GM21619 (cell line): ENCODE measurements around the gene FARS2.
A peak's percentile ranks its signal among the peaks of the same experiment; 100 is the strongest.

Source experiments
- ATAC-seq: cut with Tn5 transposase; IDR thresholded peaks from one replicate; pipeline ENCODE4 v1.9.1; 2021; ENCODE audit not compliant: unreplicated experiment

The FARS2 gene

DNA sequence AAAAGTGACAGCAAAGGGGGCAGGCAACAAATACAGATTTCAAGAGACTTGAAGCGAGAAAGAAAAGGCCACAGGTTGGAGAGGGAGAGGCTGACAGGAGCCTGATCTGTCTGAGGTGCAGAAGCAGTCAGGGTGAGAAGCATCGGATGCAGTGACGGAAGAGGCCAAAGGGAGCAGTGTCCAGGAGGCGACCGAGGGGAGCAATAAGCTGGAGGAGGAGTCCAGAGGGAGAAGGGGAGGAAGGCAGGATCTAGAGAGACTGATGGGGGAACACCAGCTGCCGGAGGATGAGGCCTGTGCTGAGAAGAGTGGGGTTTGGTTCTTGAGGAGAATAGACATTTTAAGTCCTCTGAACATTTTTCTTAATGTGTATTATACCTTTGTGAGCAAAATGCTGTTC is 23.8 kb downstream of the FARS2 start:
- no peak for ATAC-seq

DNA sequence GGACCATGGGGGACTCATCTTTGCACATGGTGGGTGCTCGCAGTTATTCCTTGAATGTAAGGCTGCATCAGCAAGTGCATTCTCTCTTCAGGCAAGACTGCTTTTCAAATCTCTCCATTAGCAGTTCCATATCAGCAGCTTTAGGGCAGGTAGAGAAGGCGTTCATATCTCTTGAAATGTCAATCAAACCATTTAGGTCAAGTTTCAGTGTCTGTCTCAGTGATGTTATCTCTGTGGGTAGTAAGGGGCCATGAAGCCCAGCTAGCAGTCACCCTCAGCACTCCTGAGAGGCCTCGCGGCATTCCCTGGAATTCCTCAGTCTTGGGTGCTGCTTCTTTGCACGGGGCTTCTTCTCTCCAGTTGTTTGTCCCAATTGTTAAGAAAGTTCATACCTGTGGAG is 24.2 kb downstream of the FARS2 start:
- ATAC-seq, result no peak

DNA sequence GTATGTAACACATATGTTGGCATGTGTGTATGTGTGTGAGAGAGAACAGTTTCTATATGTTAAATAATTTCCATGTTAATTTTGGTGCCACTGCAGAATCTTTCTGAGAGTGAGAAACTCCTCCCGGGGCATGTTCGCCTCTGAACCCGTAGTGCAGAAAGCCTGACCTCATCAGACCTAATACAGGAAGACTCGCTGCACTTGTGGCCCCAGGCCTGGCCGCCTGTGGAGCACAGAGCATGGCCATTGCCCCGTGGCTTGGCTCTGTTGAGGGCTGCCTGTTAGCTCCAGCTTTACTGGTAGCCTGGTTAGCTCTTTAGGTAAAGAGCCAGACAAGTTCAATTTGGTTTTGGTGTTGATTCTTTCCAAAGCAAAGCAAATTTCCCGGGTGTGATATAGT is 25.5 kb downstream of the FARS2 start:
- ATAC-seq, result no peak

DNA sequence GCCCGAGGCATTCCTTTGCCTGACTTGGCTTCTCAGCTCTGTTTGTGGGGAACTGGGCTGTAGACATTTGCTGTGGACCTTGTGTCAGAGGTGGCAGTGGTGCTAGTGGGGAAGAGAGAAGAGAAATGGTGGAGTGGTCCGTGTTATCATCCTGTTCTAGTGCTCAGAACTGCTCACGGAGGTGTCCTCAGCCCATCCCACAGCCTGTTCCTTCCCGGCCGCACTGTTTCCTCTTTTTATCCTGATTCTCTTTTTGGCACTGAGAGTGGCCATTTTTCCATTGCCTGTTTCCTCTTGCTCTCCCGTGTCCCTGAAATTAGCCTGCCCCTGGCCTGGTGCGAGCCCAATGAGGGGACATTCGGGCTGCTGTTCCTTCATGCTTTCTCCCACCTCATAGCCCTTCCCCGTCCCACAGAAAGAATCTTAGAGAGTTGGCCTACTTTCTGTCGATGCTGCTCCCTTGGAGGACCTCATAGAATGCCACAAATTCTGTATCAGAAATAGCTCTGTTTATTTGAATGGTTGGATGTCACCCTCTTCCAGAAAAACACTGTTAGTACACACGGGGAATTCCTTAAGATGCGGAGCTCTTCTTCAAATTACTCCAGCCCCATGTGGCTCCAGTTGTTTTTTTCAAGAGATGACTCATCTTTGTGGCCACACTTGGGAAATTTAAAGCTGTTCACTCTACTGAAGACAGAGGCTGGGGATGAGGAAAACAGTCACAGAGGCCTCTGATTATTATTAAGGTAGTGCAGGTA is 26.1 kb downstream of the FARS2 start:
- no peak for ATAC-seq

DNA sequence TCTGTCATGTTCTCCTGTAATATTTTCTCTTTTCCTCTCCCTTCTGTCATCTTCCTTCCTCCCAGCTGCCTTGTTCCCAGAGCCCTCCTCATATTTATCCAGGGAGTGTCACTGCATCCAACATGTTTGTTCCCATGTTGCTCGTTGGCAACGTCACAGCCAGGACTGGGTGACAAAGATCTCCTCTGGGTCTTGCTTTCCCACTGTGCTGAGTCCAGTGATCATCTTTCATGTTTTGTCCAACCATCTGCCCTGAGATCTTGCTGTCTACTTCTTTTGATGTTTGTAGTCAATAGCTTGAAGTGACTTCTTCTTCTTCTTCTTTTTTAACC is 26.6 kb downstream of the FARS2 start:
- no peak for ATAC-seq

DNA sequence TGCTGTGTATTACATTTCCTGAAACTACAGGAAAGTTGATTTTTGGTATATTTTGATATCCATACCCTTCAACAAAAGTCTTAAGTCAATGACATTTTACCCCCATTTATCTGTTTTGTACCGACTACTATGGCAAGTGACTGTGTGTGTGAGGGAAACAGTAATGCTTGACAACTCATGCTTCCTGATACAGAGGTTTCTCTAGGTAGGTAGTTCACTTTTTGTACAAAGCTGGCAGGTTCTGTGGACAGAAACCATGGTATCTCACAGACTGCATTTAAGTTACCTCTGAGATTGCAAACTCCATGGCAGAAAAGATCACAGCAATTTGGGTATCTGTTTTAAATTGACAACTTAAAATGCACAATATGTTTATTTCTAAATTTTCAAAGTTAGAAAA is 28.8 kb downstream of the FARS2 start:
- no peak for ATAC-seq

DNA sequence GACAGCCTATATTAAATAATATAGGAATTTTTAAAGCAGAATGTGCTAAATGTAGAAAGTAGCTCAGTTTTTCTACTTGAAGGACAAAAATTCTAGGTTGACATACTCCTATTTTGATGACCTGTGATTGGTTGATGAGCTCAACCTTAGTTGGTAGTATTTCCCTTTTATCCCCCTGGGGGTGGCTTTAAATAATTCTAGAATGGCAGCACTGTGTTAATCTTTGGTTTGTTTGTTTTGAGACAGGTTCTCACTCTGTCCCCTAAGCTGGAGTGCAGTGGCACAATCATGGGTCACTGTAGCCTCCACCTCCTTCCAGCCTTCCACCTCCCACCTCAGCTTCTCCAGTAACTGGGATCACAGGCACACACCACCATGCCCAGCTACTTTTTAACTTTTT is 29.2 kb downstream of the FARS2 start:
- ATAC-seq, result no peak

DNA sequence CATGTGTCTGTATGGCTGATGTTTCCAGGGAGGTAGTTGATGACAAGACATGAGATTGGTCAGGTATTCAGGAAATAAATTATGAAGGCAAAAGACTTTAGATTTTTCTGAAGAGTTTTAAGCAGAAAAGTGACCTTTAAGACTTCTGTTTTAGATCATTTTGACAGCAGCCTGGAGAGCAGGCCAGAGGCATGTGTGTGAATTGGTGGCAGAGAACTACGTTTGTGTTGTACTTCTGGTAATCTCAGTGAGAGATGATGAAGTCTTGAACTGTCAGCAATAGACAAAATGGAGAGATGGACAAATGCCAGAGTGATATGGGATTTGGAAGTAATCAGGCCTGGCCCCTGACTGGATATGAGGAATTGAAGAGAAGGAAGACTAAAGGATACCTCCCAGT is 30.8 kb downstream of the FARS2 start:
- no peak for ATAC-seq

DNA sequence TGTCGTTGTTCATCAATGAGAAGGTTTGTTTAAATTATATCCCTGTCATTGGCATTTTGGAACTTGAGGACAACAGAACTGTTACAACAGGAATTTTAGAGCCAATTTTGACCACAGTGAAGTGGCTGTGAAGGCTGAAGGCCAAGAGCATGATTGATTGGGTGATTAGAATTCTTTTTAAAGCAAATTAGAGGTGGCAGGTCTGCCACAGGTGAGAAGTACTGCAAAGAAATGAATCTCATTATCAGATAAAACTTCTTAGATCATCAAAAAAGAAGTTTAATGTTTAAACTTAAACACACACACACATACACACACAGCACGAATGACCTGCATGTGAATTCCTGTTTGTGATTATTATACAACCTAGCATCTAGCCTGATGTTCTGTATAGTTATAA is 32.4 kb downstream of the FARS2 start:
- ATAC-seq, result no peak

DNA sequence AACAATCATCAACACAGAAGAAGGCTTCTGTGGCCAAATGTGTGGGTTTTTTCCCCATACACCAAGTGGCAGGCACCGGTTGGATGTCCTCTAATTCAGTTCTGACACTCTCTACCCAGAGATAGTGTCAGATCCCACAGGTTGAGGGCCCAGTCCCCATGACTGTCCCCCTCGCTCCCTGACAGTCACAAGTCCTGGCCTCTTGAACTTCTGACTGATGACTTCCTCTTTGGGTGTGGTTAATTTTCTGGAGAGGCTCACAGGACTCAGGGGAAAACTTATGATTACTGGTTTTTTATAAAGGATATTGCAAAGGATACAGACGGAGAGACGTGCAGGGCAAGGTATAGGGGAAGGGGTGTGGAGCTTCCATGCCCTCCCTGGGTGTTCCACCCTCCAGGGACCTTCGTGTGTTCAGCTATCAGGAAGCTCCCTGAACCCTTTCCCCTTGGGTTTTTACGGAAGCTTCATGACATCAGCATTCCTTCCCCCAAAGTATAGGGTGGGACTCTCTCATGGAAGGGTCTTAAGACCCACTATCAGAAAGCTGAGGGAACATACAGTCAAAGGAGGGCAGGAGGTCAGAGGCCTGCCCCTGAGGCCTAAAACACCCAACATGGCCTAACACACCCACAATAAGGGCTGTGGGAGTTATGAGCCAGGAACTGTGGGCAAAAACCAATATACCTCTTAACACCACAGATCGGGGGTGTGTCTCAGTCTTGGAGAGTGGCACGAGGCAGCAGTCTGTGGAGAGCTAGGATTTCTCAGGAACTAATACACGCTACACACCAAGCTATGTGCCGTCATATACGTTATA is 33.3 kb downstream of the FARS2 start:
- no peak for ATAC-seq

DNA sequence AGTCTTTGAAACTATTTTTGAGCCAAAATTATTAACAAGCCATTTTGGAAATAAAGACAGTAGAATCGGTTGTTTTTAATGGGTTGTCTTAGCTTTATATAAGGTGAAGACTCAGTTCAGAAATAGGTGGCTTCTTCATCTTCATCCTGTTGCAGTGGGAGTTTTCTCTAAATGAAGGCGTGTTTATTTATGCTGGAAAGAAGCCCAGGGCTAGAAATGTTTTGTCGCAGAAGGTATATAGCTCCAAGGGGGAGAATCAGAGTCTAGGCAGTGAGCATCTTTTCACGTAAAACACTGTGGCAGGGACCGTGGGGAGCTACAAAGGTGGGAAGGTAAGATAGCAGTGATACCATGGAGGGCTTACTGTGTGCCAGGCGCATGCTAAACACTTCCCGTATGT is 34.3 kb downstream of the FARS2 start:
- no peak for ATAC-seq

DNA sequence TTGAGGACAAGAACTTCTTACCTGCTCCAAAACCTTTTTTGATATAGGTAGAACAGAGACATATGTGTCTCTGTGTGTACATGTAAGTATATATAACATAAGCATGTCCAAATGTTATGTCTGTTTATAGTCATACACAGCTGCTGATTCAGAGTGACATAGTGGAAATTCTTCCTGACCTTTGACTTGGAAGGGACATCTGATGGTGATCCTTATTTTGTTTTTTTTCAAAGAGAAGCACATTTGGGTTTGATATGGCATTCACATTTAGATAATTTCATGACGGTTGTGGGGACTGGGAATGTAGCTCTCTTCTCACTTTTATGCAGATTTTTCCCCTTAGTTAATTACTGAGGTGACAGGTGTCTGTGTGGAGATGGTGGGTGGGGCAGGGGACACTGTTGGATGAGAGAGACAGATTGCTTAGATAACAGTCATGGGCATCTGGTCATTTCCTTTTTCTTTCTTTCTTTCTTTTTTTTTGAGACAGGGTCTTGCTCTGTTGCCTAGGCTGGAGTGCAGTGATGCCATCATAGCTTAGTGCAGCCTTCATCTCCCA is 39.0 kb downstream of the FARS2 start:
- ATAC-seq, result no peak

DNA sequence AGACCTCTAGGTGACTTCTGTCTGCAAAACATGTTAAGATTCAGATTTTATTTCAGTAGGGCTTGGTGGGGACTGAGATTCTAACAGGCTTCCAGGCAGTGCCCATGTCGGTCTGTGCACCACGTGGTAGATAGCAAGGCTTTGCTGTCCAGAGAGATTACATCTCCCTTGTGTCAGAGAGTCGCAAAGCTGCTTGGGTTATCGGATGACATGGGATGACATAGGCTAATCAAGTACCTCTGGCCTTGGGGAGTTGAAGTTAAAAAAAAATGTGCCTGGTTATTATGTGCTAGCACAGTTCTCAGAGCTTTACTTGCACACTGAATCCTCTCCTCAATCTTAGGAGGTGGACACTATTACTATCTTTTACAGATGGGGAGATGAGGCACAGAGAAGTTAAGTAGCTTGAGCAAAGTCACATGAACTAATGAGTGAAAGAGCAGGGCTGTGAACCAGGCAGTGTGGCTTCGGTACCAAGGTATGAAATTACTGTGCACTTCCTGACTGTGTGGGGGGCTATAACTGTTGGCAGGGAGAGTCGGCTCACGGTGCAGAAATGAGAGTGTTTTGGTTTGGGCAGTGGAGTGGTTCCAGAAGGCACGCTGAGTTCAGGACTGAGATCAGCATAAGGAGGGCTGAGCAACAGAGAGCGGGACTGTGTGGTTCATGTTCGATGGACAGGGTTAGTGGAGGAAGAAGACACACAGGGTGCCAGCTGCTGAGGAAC is 41.1 kb downstream of the FARS2 start:
- ATAC-seq, result peak; percentile 80

DNA sequence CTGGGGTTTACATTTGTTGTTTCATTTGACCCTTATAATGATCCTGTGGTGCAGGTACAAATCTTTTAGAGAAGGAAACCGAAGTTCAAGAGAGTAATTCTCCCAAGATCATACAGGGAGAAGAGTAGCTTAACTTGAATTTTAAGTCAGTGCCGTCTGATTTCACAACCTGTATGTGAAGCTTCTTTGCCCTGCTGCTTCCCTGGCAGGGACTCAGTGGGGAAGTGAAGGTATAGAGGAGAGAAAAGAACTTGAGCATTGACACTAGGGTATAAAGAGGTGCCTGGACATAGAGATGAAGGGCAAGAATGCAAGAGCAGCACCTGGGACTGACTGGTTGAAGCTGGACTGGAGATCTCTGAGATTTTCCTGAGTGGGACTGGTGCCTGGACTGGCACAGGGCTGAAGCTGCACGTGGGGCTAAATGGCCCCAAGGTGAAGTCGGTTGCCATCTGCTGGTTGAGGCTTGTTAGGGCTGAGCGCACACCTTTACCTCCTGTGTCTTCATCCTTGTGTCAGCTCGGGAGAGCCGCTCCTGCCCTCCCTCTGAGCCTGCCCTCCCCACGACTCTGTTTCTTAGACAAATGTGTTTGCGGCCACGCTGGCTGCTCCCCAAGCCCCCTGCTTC is 41.8 kb downstream of the FARS2 start:
- ATAC-seq, result peak; percentile 59

DNA sequence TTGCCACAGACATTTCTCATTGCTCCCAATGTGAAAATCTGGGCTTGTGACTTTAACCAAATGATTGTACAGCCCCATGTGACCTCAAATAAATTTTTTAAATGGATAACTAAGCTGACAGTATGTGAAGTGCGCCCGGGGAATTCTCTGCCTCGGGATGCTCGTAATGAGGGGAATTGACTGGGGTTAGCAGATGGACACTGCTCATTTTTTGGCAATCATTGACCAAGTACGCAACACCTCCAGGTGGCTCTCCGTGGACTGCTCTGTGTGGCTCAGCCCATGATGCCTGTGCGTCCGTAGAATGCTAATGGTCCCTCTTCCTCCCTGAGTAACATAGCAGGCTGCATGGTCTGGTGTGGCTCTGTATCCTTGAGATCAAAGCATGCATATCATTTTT is 42.4 kb downstream of the FARS2 start:
- no peak for ATAC-seq

DNA sequence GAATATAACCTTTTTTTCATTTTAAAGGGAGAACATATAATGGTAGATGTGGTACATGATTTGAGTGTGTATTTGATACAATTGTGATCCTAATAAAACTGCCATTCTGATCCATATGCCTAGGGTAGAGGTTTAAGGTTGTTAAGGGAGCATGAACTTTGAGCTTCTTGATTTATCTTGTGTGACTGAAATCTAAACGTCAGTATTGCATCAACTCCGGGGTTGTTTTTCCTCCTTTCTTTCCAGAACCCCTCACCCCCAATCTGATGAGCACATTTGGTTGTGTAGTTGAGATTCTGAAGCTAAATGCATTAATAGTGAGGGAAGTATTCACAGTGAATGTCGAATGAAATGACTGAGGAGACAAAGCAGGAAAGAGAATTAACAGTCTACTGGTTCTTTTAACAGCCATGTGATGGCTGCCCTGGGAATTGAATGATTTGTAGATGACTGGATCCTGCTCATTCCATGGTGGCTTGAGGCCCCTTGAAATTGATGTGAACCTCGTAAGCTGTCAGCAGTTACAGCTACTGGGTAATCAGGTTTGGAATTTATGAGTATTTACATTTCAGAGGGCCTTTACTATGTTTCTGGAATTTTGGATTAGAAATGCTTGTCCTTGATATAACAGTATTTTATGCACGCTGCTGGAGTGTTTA is 44.8 kb downstream of the FARS2 start:
- no peak for ATAC-seq

DNA sequence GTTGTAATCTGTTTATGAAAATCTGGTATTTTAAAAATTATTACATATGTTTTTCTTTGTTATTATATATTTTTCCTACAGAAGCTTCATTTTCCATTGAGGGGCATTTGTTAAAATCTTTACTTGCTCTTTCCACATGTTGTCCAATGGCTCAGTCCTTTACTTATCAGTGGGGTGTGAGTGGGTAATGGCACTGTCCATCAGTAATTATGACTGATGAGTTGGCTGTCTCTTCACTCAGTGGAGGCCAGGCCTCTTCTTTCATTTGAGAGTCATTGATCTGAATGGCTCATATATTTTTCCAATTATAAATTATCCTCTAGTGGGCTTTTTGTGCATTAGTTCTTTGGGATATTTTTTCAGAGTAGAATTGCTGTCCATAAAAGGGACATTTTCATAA is 45.7 kb downstream of the FARS2 start:
- no peak for ATAC-seq

DNA sequence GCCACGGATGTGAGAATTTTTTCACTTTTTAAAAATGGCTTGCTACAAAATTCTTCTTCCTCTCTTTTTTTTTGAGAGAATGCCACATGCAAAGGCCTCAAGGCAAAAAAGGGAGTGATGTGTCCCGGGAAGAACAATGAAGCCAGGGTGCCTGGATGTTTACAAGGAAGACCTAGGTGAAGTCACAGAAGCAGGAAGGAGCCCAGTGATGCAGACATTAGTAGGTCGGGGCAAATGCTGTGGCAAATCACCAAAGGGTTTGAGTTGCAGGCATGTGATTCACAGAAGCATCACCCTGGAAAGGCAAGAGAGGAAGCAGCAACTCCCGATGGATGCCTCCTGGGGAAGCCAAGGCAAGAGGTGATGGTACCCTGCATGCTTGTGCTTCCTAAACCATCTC is 46.8 kb downstream of the FARS2 start:
- no peak for ATAC-seq

DNA sequence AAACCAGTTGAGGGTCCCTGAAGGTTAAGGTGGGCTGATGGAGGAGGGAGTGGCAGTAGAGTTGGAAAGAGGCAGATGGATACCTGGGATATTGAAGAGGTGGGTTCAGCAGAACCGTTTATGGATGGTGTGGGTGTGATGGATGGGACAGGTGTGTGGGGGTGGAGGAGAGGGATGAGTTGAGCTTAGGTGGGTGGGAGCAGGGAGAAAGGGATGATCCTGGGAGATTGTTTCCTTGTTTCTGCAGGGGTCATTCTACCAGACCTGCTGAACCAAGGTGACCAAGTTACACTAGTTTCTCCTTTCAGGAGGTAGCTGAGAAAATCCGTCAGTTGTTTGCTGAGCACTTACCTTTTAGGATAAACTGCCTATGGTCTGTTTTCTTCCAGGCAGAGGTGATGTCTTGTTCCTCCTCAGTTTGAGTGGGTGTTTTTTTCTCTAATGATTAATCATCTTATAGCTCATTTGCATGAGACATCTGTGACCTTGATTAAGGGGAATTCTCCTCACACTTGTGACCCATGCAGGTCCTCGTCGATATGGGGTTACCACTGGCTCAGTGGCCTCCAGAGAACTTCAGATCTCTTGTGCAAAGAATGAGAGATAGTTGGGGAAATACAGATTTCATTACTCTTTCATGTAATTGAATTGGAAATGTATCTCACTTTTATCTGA is 53.0 kb downstream of the FARS2 start:
- ATAC-seq, result peak; percentile 76

DNA sequence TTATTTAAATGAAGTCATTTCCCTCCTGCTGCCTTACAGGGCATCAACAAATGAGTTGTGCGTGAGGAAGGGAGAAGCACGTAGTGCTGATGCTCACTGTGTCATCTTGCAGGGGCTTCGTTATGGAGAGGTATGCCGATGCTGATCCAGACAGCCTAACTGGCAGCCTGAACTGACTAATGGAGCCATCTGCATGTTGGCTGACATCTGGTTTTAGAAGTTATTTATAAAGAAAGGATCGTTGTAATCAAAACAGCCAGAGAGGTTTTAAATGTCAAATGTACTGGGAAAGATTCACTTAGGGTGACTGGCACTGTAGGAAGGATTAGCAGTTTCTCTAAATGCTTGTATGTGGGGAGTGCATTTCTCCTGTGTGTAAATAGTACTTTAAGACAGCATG is 54.6 kb downstream of the FARS2 start:
- ATAC-seq, result no peak
